ENCODE data around the gene FAM131B.
"Not testable (repeated sequence)": the region's sequence is repeated elsewhere in the genome, so short reads cannot be mapped to it uniquely, and the experiment has no call there.

Gene FAM131B

GRCh38 chr7:143362131-143363015 is at the start of gene FAM131B:
FAM131B (minus strand) TSS chr7:143362713; CDS start chr7:143362603, 110 bp downstream.
- no peak for DNase-seq (ENCODE audit: low read depth in 2 of 2)

- DNase-seq (ENCODE audit: low read depth in 2 of 2) = no peak
These were observed 49.6 kb upstream of the FAM131B start for GRCh38 chr7:143411976-143412708.

GRCh38 chr7:143410521-143411004 is 48.0 kb upstream of the FAM131B start:
- DNase-seq (ENCODE audit: low read depth in 2 of 2) = no peak

GRCh38 chr7:143408686-143409561 is 46.4 kb upstream of the FAM131B start, which contains the start of gene EPHA1:
EPHA1 (minus strand) TSS chr7:143408856; CDS start chr7:143408805, 51 bp downstream.
- no peak for DNase-seq (ENCODE audit: low read depth in 2 of 2)

GRCh38 chr7:143408252-143408685 is 45.8 kb upstream of the FAM131B start:
- no peak for DNase-seq (ENCODE audit: low read depth in 2 of 2)

- no peak for DNase-seq (ENCODE audit: low read depth in 2 of 2)
These were observed 45.1 kb upstream of the FAM131B start for GRCh38 chr7:143407287-143408251.

GRCh38 chr7:143406002-143406357 is 43.5 kb upstream of the FAM131B start:
- DNase-seq (ENCODE audit: low read depth in 2 of 2) = no peak

GRCh38 chr7:143405173-143406001 is 42.9 kb upstream of the FAM131B start:
- DNase-seq (ENCODE audit: low read depth in 2 of 2) = no peak

- not testable (repeated sequence) for DNase-seq (ENCODE audit: low read depth in 2 of 2)
These were observed 39.7 kb upstream of the FAM131B start for GRCh38 chr7:143402233-143402632.

- no peak for DNase-seq (ENCODE audit: low read depth in 2 of 2)
These were observed 38.8 kb upstream of the FAM131B start for GRCh38 chr7:143401265-143401664.

GRCh38 chr7:143399642-143400041 is 37.1 kb upstream of the FAM131B start:
- no peak for DNase-seq (ENCODE audit: low read depth in 2 of 2)

GRCh38 chr7:143399151-143399550 is 36.6 kb upstream of the FAM131B start:
- DNase-seq (ENCODE audit: low read depth in 2 of 2) = no peak

GRCh38 chr7:143398616-143399015 is 36.1 kb upstream of the FAM131B start:
- no peak for DNase-seq (ENCODE audit: low read depth in 2 of 2)

GRCh38 chr7:143397710-143398530 is 35.4 kb upstream of the FAM131B start:
- no peak for DNase-seq (ENCODE audit: low read depth in 2 of 2)

GRCh38 chr7:143396625-143397556 is 34.4 kb upstream of the FAM131B start:
- DNase-seq (ENCODE audit: low read depth in 2 of 2) = no peak

GRCh38 chr7:143396182-143396581 is 33.7 kb upstream of the FAM131B start:
- DNase-seq (ENCODE audit: low read depth in 2 of 2) = no peak
